ENCODE data around the gene C18orf54.

C18orf54 gene

GRCh38 chr18:54387631-54388030 is 29.9 kb downstream of the C18orf54 start:
- peak in 1 of 2 experiments; percentile 2 for DNase-seq

- no peak for DNase-seq
Observed at GRCh38 chr18:54388203-54389142, 30.8 kb downstream of the C18orf54 start.

- no peak for DNase-seq
Observed at GRCh38 chr18:54389143-54389505, 31.4 kb downstream of the C18orf54 start.

GRCh38 chr18:54390838-54391237 is 33.1 kb downstream of the C18orf54 start:
- DNase-seq: no peak

- peak; percentile 57 to 84 for DNase-seq
Observed at GRCh38 chr18:54392543-54393023, 34.9 kb downstream of the C18orf54 start.

GRCh38 chr18:54393648-54394294 is 36.1 kb downstream of the C18orf54 start:
- no peak for DNase-seq

- DNase-seq: no peak
Observed at GRCh38 chr18:54396760-54397159, 39.1 kb downstream of the C18orf54 start.

GRCh38 chr18:54405290-54405689 is 47.6 kb downstream of the C18orf54 start:
- no peak for DNase-seq

GRCh38 chr18:54411781-54412180 is 54.1 kb downstream of the C18orf54 start:
- DNase-seq: no peak

GRCh38 chr18:54415086-54415485 is 57.4 kb downstream of the C18orf54 start:
- DNase-seq: no peak

- DNase-seq: no peak
Observed at GRCh38 chr18:54416436-54416835, 58.7 kb downstream of the C18orf54 start.

GRCh38 chr18:54423831-54424230 is 66.1 kb downstream of the C18orf54 start:
- DNase-seq: no peak

GRCh38 chr18:54426085-54426665 is 68.5 kb downstream of the C18orf54 start:
- DNase-seq: no peak
